Activated naive CD4-positive, alpha-beta T cell treated with anti-CD3 and anti-CD28 coated beads, Interleukin-2, amount 50 U/mL, for 24 hours (primary cell): ENCODE measurements around the gene SACS.
"Not testable (repeated sequence)": the region's sequence is repeated elsewhere in the genome, so short reads cannot be mapped to it uniquely, and the experiment has no call there.

ENCODE experiments used
- H3K27ac Mint-ChIP-seq: one replicate; pipeline ENCODE4 v1.8.0; 2021; ENCODE audit warnings: mild to moderate bottlenecking, mixed read lengths
- H3K27me3 Mint-ChIP-seq: one replicate; pipeline ENCODE4 v1.8.0; 2021; ENCODE audit warnings: mixed read lengths
- H3K36me3 Mint-ChIP-seq: one replicate; pipeline ENCODE4 v1.8.0; 2021; ENCODE audit warnings: mixed read lengths
- H3K4me1 Mint-ChIP-seq: one replicate; pipeline ENCODE4 v1.8.0; 2021; ENCODE audit warnings: mixed read lengths
- H3K4me3 Mint-ChIP-seq: one replicate; pipeline ENCODE4 v1.8.0; 2021; ENCODE audit warnings: mild to moderate bottlenecking, mixed read lengths
- H3K9me3 Mint-ChIP-seq: one replicate; pipeline ENCODE4 v1.8.0; 2021; ENCODE audit warnings: mixed read lengths

Gene SACS

DNA sequence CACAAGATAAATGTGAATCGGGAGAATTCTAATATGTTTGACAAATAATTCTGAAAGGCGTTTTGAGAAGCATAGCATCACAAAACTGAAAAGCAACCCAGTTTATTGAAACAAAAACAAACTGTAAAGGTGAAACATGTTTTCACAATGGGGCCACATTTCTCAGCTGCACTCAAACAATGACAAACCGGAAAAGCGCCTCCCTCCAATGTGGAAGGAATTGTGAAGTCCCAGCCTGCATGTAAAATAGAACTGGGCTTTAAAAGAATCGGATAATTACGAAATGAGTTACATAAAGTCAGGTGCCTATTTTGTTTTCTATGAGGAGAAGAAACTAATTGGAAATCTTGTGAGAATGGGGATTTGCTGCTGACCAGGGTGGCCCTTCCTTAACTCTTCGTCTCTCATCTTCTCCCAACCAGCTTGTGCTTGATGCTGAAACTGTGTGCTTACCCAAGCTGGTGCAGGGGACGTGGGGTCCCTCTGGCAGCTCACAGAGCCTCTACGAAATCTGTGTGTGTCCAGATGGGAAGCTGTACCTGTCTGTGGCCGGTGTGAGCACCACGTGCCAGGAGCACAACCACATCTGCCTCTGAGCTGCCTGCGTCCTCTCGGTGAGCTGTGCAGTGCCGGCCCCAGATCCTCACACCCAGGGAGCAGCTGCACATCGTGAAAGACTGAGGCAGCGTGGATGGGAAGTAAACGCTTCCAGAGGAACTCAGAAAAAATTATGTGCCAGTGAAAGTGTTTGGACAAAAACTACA is 109.4 kb downstream of the SACS start:
- H3K4me3 Mint-ChIP-seq: no peak overlapping the region

DNA sequence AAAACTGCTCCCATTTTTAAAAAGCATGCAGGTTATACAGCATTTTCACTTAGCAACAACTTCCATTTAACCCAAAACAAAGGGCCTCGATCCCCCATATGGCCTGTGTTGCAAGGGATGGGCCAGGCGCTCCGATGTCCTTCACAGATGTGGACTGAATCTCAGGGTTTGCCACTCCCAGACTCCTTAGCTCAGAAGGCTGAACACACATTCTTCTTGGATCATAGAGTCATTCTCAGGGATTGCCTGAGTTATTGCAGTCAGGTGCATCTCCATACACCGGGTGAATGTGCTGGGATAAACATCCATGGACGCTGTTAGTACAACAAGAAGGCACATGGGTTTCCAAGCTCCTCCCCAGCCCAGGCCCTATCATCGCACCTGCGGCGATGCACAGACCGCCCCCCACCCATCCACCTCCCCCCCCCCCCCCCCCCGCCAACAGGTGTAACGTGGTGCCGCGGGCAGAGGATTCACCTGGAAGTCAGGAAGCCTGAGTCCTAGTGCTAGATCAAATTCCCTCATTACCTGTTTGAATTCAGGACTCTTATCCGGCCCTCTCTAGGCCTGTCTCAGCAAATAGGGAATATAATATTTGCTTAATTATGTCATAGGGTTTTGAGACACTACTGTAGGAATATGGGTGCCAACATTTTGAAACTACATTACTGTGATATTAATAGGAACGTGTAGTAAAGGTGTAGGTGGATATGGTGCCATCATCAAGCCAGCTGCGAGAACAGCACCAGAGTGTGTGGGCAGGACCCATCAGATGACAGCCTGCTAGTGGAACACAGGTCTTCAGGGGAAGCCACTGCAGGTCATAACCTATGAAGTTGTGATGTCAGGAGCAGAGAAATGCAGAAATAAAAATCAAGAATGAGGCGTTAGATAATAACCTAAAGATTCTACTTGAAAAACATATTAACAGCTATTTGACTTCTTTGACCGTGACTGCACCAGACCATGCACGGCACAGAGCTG is 110.9 kb downstream of the SACS start:
- Mint-ChIP-seq H3K36me3 (peaks cover 2% of the 10 kb centered on the region), H3K4me3 (no peak overlapping the region), H3K9me3 (peaks cover 4% of the 10 kb centered on the region), H3K27ac (no peak overlapping the region), H3K27me3 (peaks cover under 1% of the 10 kb centered on the region), H3K4me1 (peaks cover 8% of the 10 kb centered on the region)

More for the DNA sequence above, 109.4 kb downstream of the SACS start:
- Mint-ChIP-seq H3K36me3 (peaks cover 2% of the 10 kb centered on the region), H3K27me3 (no peaks in the 10 kb centered on the region), H3K9me3 (peaks cover 4% of the 10 kb centered on the region), H3K27ac (no peak overlapping the region), H3K4me1 (peaks cover 8% of the 10 kb centered on the region)

DNA sequence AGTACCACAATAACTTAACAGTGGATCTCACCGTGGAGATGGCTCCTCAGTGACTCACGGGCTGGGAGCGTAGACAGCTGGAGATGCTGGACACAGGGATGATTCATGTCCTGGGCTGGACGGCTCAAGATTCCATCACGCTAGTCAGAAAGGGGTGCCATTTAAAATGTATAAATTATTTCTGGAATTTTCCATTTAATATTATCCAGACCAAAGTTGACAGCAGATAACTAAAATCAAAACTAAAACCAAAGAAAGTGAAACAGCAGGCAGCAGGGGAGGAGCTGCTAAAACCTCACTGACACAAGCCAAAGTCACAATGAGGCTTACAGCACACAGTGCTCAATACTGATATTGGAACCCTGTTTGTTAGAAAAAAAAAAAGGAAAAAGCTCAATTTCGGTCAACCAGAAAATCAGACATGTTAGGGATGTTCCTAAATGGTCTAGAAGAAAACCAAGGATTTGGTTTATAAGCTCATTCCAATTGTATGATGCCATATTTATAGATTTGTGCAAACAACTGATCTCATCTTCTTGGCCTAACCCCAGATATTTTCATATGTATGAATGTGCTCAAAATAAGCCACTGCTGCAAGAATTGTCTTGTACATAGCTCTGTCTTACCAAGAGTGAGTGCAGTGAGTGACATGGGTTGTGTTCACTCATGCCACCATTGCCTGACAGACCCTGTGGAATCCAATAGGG is 111.8 kb downstream of the SACS start:
- H3K27me3 Mint-ChIP-seq: peaks cover 4% of the 10 kb centered on the region
- peaks cover 8% of the 10 kb centered on the region for H3K4me1 Mint-ChIP-seq
- H3K9me3 Mint-ChIP-seq: no peaks in the 10 kb centered on the region
- H3K36me3 Mint-ChIP-seq: no peaks in the 10 kb centered on the region
- no peak overlapping the region for H3K27ac Mint-ChIP-seq
- no peak overlapping the region for H3K4me3 Mint-ChIP-seq

DNA sequence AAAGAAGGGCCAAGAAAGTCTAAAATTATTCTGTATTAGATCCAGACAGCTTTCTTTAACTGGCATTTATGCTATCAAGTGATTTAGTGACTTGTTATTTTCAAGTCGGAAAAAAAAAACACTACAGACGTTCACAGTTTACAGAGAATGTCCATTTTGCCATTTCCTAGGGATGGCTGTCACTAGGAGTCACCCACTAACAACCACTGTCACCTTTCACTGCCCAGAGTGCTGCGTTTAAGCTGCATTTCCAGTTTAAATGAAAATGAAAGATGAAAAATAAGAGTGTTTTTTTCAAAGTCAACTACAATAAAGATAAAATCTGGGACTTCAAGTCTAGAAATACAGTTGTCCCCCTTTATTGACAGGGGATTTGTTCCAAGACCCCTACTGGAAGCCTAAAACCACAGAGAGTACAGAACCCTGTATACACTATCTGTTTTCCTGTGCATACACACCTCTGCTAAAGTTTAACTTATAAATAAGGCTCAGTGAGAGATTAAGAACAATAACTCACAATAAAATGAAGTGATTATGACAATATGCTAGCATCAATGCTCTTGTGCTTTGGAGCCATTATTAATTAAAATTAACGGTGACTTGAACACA is 112.5 kb downstream of the SACS start:
- H3K4me3 Mint-ChIP-seq: no peak overlapping the region
- H3K4me1 Mint-ChIP-seq: peaks cover 8% of the 10 kb centered on the region
- H3K9me3 Mint-ChIP-seq: no peaks in the 10 kb centered on the region
- no peaks in the 10 kb centered on the region for H3K36me3 Mint-ChIP-seq
- H3K27me3 Mint-ChIP-seq: peaks cover 5% of the 10 kb centered on the region
- H3K27ac Mint-ChIP-seq: no peak overlapping the region

- Mint-ChIP-seq H3K27me3 (peaks cover 5% of the 10 kb centered on the region), H3K27ac (no peak overlapping the region), H3K4me3 (no peak overlapping the region), H3K9me3 (no peaks in the 10 kb centered on the region), H3K4me1 (peaks cover 8% of the 10 kb centered on the region), H3K36me3 (no peaks in the 10 kb centered on the region)
These were observed 113.6 kb downstream of the SACS start for GRCh38 chr13:23319883-23320224.

- Mint-ChIP-seq H3K27me3 (peaks cover 18% of the 10 kb centered on the region), H3K9me3 (peaks cover 14% of the 10 kb centered on the region)
- H3K4me3 Mint-ChIP-seq, H3K27ac Mint-ChIP-seq, H3K4me1 Mint-ChIP-seq, H3K36me3 Mint-ChIP-seq: not testable (repeated sequence)
These were observed 118.7 kb downstream of the SACS start for GRCh38 chr13:23314837-23315236.

- no peaks in the 10 kb centered on the region for H3K4me1 Mint-ChIP-seq
- no peak overlapping the region for H3K27ac Mint-ChIP-seq
These were observed 140.9 kb downstream of the SACS start for GRCh38 chr13:23292586-23292985.

GRCh38 chr13:23289917-23290357 is 143.6 kb downstream of the SACS start:
- Mint-ChIP-seq H3K36me3 (no peaks in the 10 kb centered on the region), H3K27ac (no peak overlapping the region), H3K4me1 (no peaks in the 10 kb centered on the region), H3K27me3 (peaks cover 8% of the 10 kb centered on the region), H3K4me3 (no peak overlapping the region), H3K9me3 (no peaks in the 10 kb centered on the region)

More at GRCh38 chr13:23292586-23292985, 140.9 kb downstream of the SACS start:
- peaks cover 3% of the 10 kb centered on the region for H3K27me3 Mint-ChIP-seq
- H3K4me3 Mint-ChIP-seq: no peak overlapping the region
- no peaks in the 10 kb centered on the region for H3K9me3 Mint-ChIP-seq
- H3K36me3 Mint-ChIP-seq: no peaks in the 10 kb centered on the region

GRCh38 chr13:23288995-23289394 is 144.5 kb downstream of the SACS start:
- H3K4me3 Mint-ChIP-seq: no peak overlapping the region
- no peaks in the 10 kb centered on the region for H3K4me1 Mint-ChIP-seq
- H3K36me3 Mint-ChIP-seq: no peaks in the 10 kb centered on the region
- peaks cover 5% of the 10 kb centered on the region for H3K9me3 Mint-ChIP-seq
- no peak overlapping the region for H3K27ac Mint-ChIP-seq
- H3K27me3 Mint-ChIP-seq: peaks cover 10% of the 10 kb centered on the region

GRCh38 chr13:23288564-23288963 is 144.9 kb downstream of the SACS start:
- H3K9me3 Mint-ChIP-seq: peaks cover 5% of the 10 kb centered on the region
- no peaks in the 10 kb centered on the region for H3K36me3 Mint-ChIP-seq
- H3K4me3 Mint-ChIP-seq: no peak overlapping the region
- H3K27me3 Mint-ChIP-seq: peaks cover 10% of the 10 kb centered on the region
- H3K27ac Mint-ChIP-seq: no peak overlapping the region
- H3K4me1 Mint-ChIP-seq: no peaks in the 10 kb centered on the region

- H3K9me3 Mint-ChIP-seq: peaks cover 4% of the 10 kb centered on the region
- H3K27me3 Mint-ChIP-seq: peaks cover 4% of the 10 kb centered on the region
- no peak overlapping the region for H3K27ac Mint-ChIP-seq
- no peaks in the 10 kb centered on the region for H3K36me3 Mint-ChIP-seq
- no peaks in the 10 kb centered on the region for H3K4me1 Mint-ChIP-seq
- no peak overlapping the region for H3K4me3 Mint-ChIP-seq
These were observed 154.2 kb downstream of the SACS start for GRCh38 chr13:23279321-23279720.
